ENCODE data around the gene CEACAM16.
A peak's percentile ranks its signal among the peaks of the same experiment; 100 is the strongest.

Gene CEACAM16

GRCh38 chr19:44660081-44660480 lies 38.9 kb upstream of the CEACAM16 start:
- TF ChIP-seq CTCF (IDR thresholded peaks at IDR 0.05; ENCODE audit: insufficient read depth, low read depth, low read length, missing control alignments), result no peak
- H3K4me3 ChIP-seq (ENCODE audit: low read length), result no peak overlapping the region
- peak; percentile 18 for DNase-seq (ENCODE audit: low read depth)

GRCh38 chr19:44661205-44661604 lies 37.7 kb upstream of the CEACAM16 start:
- no peak for TF ChIP-seq CTCF (IDR thresholded peaks at IDR 0.05; ENCODE audit: insufficient read depth, low read depth, low read length, missing control alignments)
- H3K4me3 ChIP-seq (ENCODE audit: low read length), result no peak overlapping the region
- DNase-seq (ENCODE audit: low read depth), result no peak

- no peak for TF ChIP-seq CTCF (IDR thresholded peaks at IDR 0.05; ENCODE audit: insufficient read depth, low read depth, low read length, missing control alignments)
- no peak overlapping the region for H3K4me3 ChIP-seq (ENCODE audit: low read length)
- no peak for DNase-seq (ENCODE audit: low read depth)
Observed at GRCh38 chr19:44661904-44662303, 37.0 kb upstream of the CEACAM16 start.

GRCh38 chr19:44662691-44663385 lies 36.1 kb upstream of the CEACAM16 start:
- no peak for TF ChIP-seq CTCF (IDR thresholded peaks at IDR 0.05; ENCODE audit: insufficient read depth, low read depth, low read length, missing control alignments)
- DNase-seq (ENCODE audit: low read depth), result no peak
- H3K4me3 ChIP-seq (ENCODE audit: low read length), result no peak overlapping the region

GRCh38 chr19:44663996-44664395 lies 35.0 kb upstream of the CEACAM16 start:
- no peak for DNase-seq (ENCODE audit: low read depth)
- H3K4me3 ChIP-seq (ENCODE audit: low read length), result no peak overlapping the region
- no peak for TF ChIP-seq CTCF (IDR thresholded peaks at IDR 0.05; ENCODE audit: insufficient read depth, low read depth, low read length, missing control alignments)

GRCh38 chr19:44664976-44665375 lies 34.0 kb upstream of the CEACAM16 start:
- no peak for DNase-seq (ENCODE audit: low read depth)
- TF ChIP-seq CTCF (IDR thresholded peaks at IDR 0.05; ENCODE audit: insufficient read depth, low read depth, low read length, missing control alignments), result no peak
- no peak overlapping the region for H3K4me3 ChIP-seq (ENCODE audit: low read length)

All from epithelial cell of esophagus (primary cell).